Fibroblast of the aortic adventitia (primary cell): ENCODE measurements around the gene ALG12. TPM values are rescaled to one million over a fixed set of nuclear protein-coding genes. Genes with fewer than 3 reads are reported as not detected.

Experiments used
- DNase-seq: peaks from one replicate; pipeline ENCODE4 v3.0.0-alpha.2; 2010; ENCODE audit warnings: low read depth
- H3K4me3 ChIP-seq: 2 replicates; pipeline ENCODE4 v1.5.1; 2011; ENCODE audit warnings: low read depth, mild to moderate bottlenecking, control low read depth, low read length, moderate library complexity
- CTCF ChIP-seq: IDR thresholded peaks from 2 replicates; pipeline ENCODE4 v1.5.1; 2011; ENCODE audit warnings: mild to moderate bottlenecking, low read length, control low read depth, inconsistent platforms; ENCODE audit not compliant: insufficient read depth
- total RNA-seq: library from RNA; depleted of rRNA; stranded (reverse); fragments of >200 nt; gene quantifications from 2 replicates; pipeline ENCODE4 v1.2.3, GENCODE V29; 2012; ENCODE audit warnings: low replicate concordance

ALG12 gene
- total RNA-seq, 1 donor: 19.9 TPM

GRCh38 chr22:49956914-49957825 lies 38.9 kb upstream of the ALG12 start:
- no peak overlapping the region for H3K4me3 ChIP-seq
- no peak for DNase-seq
- no peak for TF ChIP-seq CTCF

GRCh38 chr22:49956418-49956770 lies 38.2 kb upstream of the ALG12 start:
- no peak for TF ChIP-seq CTCF
- no peak for DNase-seq

GRCh38 chr22:49955581-49956417 lies 37.6 kb upstream of the ALG12 start:
- TF ChIP-seq CTCF: no peak
- DNase-seq: no peak
- H3K4me3 ChIP-seq: no peak overlapping the region

More at GRCh38 chr22:49956418-49956770, 38.2 kb upstream of the ALG12 start:
- no peak overlapping the region for H3K4me3 ChIP-seq

- no peak for TF ChIP-seq CTCF
- H3K4me3 ChIP-seq: no peak overlapping the region
- no peak for DNase-seq
These were observed 36.8 kb upstream of the ALG12 start for GRCh38 chr22:49954991-49955580.

- TF ChIP-seq CTCF: no peak
- H3K4me3 ChIP-seq: no peak overlapping the region
- no peak for DNase-seq
These were observed 36.1 kb upstream of the ALG12 start for GRCh38 chr22:49954354-49954753.

GRCh38 chr22:49953680-49954344 lies 35.6 kb upstream of the ALG12 start:
- H3K4me3 ChIP-seq: no peak overlapping the region
- no peak for DNase-seq
- no peak for TF ChIP-seq CTCF
